ENCODE results near the gene IDH3B. TPM values are rescaled to one million over a fixed set of nuclear protein-coding genes. Genes with fewer than 3 reads are reported as not detected.

Gene IDH3B
- total RNA-seq, 1 donor from 2014 or later: 67.0 TPM

GRCh38 chr20:2663364-2663886, 591 bp downstream of the IDH3B start:
- intact Hi-C loops (cut with DNase I): no loop called here
- DNase-seq (ENCODE audit: low spot score) (no peak), ATAC-seq (no peak)

- DNase-seq (ENCODE audit: low spot score): no peak
- intact Hi-C loops (cut with DNase I): loop anchor here (10.0 kb wide), 1 partner anchor 135 kb away; no protein-coding TSS in a partner anchor
- ATAC-seq: no peak
Observed at GRCh38 chr20:2659547-2659946, 4.5 kb downstream of the IDH3B start.

GRCh38 chr20:2658414-2659354, 5.3 kb downstream of the IDH3B start:
- DNase-seq (ENCODE audit: low spot score) (no peak), ATAC-seq (no peak)
- intact Hi-C loops (cut with DNase I): loop anchor here (10.0 kb wide), 1 partner anchor 134 kb away; no protein-coding TSS in a partner anchor

- intact Hi-C loops (cut with DNase I): loop anchor here (10.0 kb wide), 1 partner anchor 133 kb away; no protein-coding TSS in a partner anchor
- no peak for ATAC-seq
- no peak for DNase-seq (ENCODE audit: low spot score)
Observed at GRCh38 chr20:2657674-2658073, 6.3 kb downstream of the IDH3B start.

GRCh38 chr20:2657241-2657640, 6.8 kb downstream of the IDH3B start:
- intact Hi-C loops (cut with DNase I): loop anchor here (10.0 kb wide), 1 partner anchor 132 kb away; no protein-coding TSS in a partner anchor
- ATAC-seq (no peak), DNase-seq (ENCODE audit: low spot score) (no peak)

GRCh38 chr20:2656471-2657117, 7.4 kb downstream of the IDH3B start:
- intact Hi-C loops (cut with DNase I): loop anchor here (10.0 kb wide), 1 partner anchor 132 kb away; no protein-coding TSS in a partner anchor
- no peak for DNase-seq (ENCODE audit: low spot score)
- ATAC-seq: no peak

GRCh38 chr20:2655331-2656116, 8.5 kb downstream of the IDH3B start:
- DNase-seq (ENCODE audit: low spot score) (no peak), ATAC-seq (no peak)
- intact Hi-C loops (cut with DNase I): loop anchor here (10.0 kb wide), 1 partner anchor 131 kb away; no protein-coding TSS in a partner anchor

GRCh38 chr20:2654831-2655230, 9.2 kb downstream of the IDH3B start:
- intact Hi-C loops (cut with DNase I): loop anchor here (10.0 kb wide), 1 partner anchor 130 kb away; no protein-coding TSS in a partner anchor
- DNase-seq (ENCODE audit: low spot score): no peak
- no peak for ATAC-seq

GRCh38 chr20:2654384-2654822, 9.6 kb downstream of the IDH3B start:
- intact Hi-C loops (cut with DNase I): loop anchor here (10.0 kb wide), 1 partner anchor 130 kb away; no protein-coding TSS in a partner anchor
- ATAC-seq: no peak
- DNase-seq (ENCODE audit: low spot score): no peak

- intact Hi-C loops (cut with DNase I): loop anchor here (10.0 kb wide), 1 partner anchor 129 kb away; no protein-coding TSS in a partner anchor
- ATAC-seq (no peak), DNase-seq (ENCODE audit: low spot score) (no peak)
Observed at GRCh38 chr20:2653556-2654383, 10.2 kb downstream of the IDH3B start.

- ATAC-seq (peak; percentile 62), DNase-seq (ENCODE audit: low spot score) (no peak)
- intact Hi-C loops (cut with DNase I): loop anchor here (10.0 kb wide), 1 partner anchor 128 kb away; no protein-coding TSS in a partner anchor
Observed at GRCh38 chr20:2652724-2653555, 11.1 kb downstream of the IDH3B start.

- ATAC-seq (peak; percentile 97), DNase-seq (ENCODE audit: low spot score) (peak; percentile 94)
- intact Hi-C loops (cut with DNase I): loop anchor here (10.0 kb wide), 1 partner anchor 127 kb away; no protein-coding TSS in a partner anchor
Observed at GRCh38 chr20:2651772-2652723, 12.0 kb downstream of the IDH3B start, which contains the start of gene NOP56. NOP56 (plus strand) TSS chr20:2652632; CDS start chr20:2652661, 29 bp downstream.

GRCh38 chr20:2643708-2644107, 20.3 kb downstream of the IDH3B start:
- intact Hi-C loops (cut with DNase I): no loop called here
- ATAC-seq (no peak), DNase-seq (ENCODE audit: low spot score) (no peak)

- intact Hi-C loops (cut with DNase I): no loop called here
- DNase-seq (ENCODE audit: low spot score) (no peak), ATAC-seq (no peak)
Observed at GRCh38 chr20:2640899-2641298, 23.1 kb downstream of the IDH3B start.

- ATAC-seq (no peak), DNase-seq (ENCODE audit: low spot score) (no peak)
- intact Hi-C loops (cut with DNase I): no loop called here
Observed at GRCh38 chr20:2640260-2640659, 23.8 kb downstream of the IDH3B start.

GRCh38 chr20:2637246-2637645, 26.8 kb downstream of the IDH3B start:
- ATAC-seq: no peak
- intact Hi-C loops (cut with DNase I): no loop called here
- DNase-seq (ENCODE audit: low spot score): no peak

All from sciatic nerve (tissue), 2 donors.